K562 treated with DMSO at 1 percent for 24 hours (cell line): Measurements from ENCODE around the gene VWF. TPM values are rescaled to one million over a fixed set of nuclear protein-coding genes. Genes with fewer than 3 reads are reported as not detected.

Source experiments
- total RNA-seq: library from RNA; unstranded; fragments of 300-600 nt; gene quantifications from 2 replicates; pipeline ENCODE4 v1.2.3, GENCODE V29; 2022; ENCODE audit warnings: low read depth; ENCODE audit not compliant: insufficient read depth

Gene VWF
- not detected in 2 replicates for total RNA-seq

GRCh38 chr12:6124411-6125309 is at the start of gene VWF:
Gene VWF, minus strand, starts transcription at chr12:6124670. Its CDS starts 1,474 bp downstream, at chr12:6123196.

GRCh38 chr12:5945071-5946008 is 179.1 kb downstream of the VWF start, which contains the start of gene ANO2:
Gene ANO2, minus strand, starts transcription at chr12:5945259. Its CDS starts 42 bp downstream, at chr12:5945217.

Other genes with a start within 250 kb of the VWF start
- gene ANO2, start 179.4 kb downstream of the VWF start, total RNA-seq, result not detected in 2 replicates
- 0.88 and 1.3 TPM in 2 replicates for gene CD9, start 75.7 kb upstream of the VWF start, total RNA-seq
- 0.96 and 1.5 TPM in 2 replicates for gene PLEKHG6, start 186.0 kb upstream of the VWF start, total RNA-seq
- 84.6 and 96.6 TPM in 2 replicates for gene TNFRSF1A, start 217.4 kb upstream of the VWF start, total RNA-seq